HepG2 (cell line): Measurements from ENCODE around the gene BCL2L1. TPM values are rescaled to one million over a fixed set of nuclear protein-coding genes. Genes with fewer than 3 reads are reported as not detected.
A peak's percentile ranks its signal among the peaks of the same experiment; 100 is the strongest.

ENCODE experiments used
- DNMT1 ChIP-seq: sonication (generic); formaldehyde crosslinking; IDR thresholded peaks from 2 replicates; pipeline ENCODE4 v1.5.1; 2020; ENCODE audit warnings: mild to moderate bottlenecking, missing genetic modification reagents
- FOXA3 ChIP-seq: IDR thresholded peaks from 2 replicates; pipeline ENCODE4 v1.6.1; 2016; ENCODE audit warnings: missing genetic modification reagents, missing compliant biosample characterization
- GTF2F1 ChIP-seq: fragments of 150-350 bp; IDR thresholded peaks from 2 replicates; pipeline ENCODE4 v1.6.1; 2014; ENCODE audit warnings: low read length
- HNRNPL ChIP-seq: fragments of 200-400 bp; formaldehyde crosslinking; IDR thresholded peaks from 2 replicates; pipeline ENCODE4 v1.6.1; 2017; ENCODE audit warnings: mild to moderate bottlenecking, low read depth, low read length
- IRF1 ChIP-seq: sonication (generic); formaldehyde crosslinking; IDR thresholded peaks from 2 replicates; pipeline ENCODE4 v1.4.0; 2020; ENCODE audit warnings: low read depth, mild to moderate bottlenecking, missing genetic modification reagents
- KDM2A ChIP-seq: sonication (generic); formaldehyde crosslinking; IDR thresholded peaks from 2 replicates; pipeline ENCODE4 v1.4.0; 2020; ENCODE audit warnings: low read depth, missing genetic modification reagents, borderline replicate concordance
- NR2C2 ChIP-seq: sonication (generic); formaldehyde crosslinking; IDR thresholded peaks from 2 replicates; pipeline ENCODE4 v1.4.0; 2020; ENCODE audit warnings: missing genetic modification reagents, mild to moderate bottlenecking, moderate library complexity, borderline replicate concordance
- NR3C1 ChIP-seq: sonication (generic); formaldehyde crosslinking; IDR thresholded peaks from 2 replicates; pipeline ENCODE4 v1.4.0; 2020; ENCODE audit warnings: missing genetic modification reagents
- SMAD1 ChIP-seq: sonication (generic); formaldehyde crosslinking; IDR thresholded peaks from 2 replicates; pipeline ENCODE4 v1.4.0; 2020; ENCODE audit warnings: missing genetic modification reagents, low read depth, mild to moderate bottlenecking, borderline replicate concordance
- SRY ChIP-seq: sonication (generic); formaldehyde crosslinking; IDR thresholded peaks from 2 replicates; pipeline ENCODE4 v1.8.0; 2022; ENCODE audit warnings: mild to moderate bottlenecking, missing genetic modification reagents
- USF2 ChIP-seq, 2 experiments: sonication (generic) in 1 of 2; formaldehyde crosslinking in 1 of 2; IDR thresholded peaks; 2 replicates each; pipeline versions ENCODE4 v1.5.1 to v1.6.1; 2011 to 2020; ENCODE audit warnings: borderline replicate concordance in 1 of 2, low read depth in 1 of 2, low read length in 1 of 2, mild to moderate bottlenecking in 1 of 2, missing genetic modification reagents in 1 of 2, moderate library complexity in 1 of 2
- ZBTB38 ChIP-seq: sonication (generic); formaldehyde crosslinking; IDR thresholded peaks from 2 replicates; pipeline ENCODE4 v1.5.1; 2020; ENCODE audit warnings: mild to moderate bottlenecking, missing genetic modification reagents
- ZFP1 ChIP-seq: IDR thresholded peaks from 2 replicates; pipeline ENCODE4 v1.6.1; 2016
- ZNF138 ChIP-seq: sonication (generic); formaldehyde crosslinking; IDR thresholded peaks from 2 replicates; pipeline ENCODE4 v1.5.0; 2020; ENCODE audit warnings: mild to moderate bottlenecking, low read depth, missing genetic modification reagents
- ZNF143 ChIP-seq: sonication (generic); formaldehyde crosslinking; IDR thresholded peaks from 2 replicates; pipeline ENCODE4 v1.4.0; 2020; ENCODE audit warnings: missing genetic modification reagents
- ZNF329 ChIP-seq: sonication (generic); formaldehyde crosslinking; IDR thresholded peaks from 2 replicates; pipeline ENCODE4 v1.9.0; 2021; ENCODE audit warnings: low read depth, mild to moderate bottlenecking, missing genetic modification reagents
- ZNF337 ChIP-seq: sonication (generic); formaldehyde crosslinking; IDR thresholded peaks from 2 replicates; pipeline ENCODE4 v1.5.1; 2020; ENCODE audit warnings: missing genetic modification reagents, low read depth, mild to moderate bottlenecking, borderline replicate concordance
- ZNF350 ChIP-seq: sonication (generic); formaldehyde crosslinking; IDR thresholded peaks from 2 replicates; pipeline ENCODE4 v1.4.0; 2020; ENCODE audit warnings: mild to moderate bottlenecking, low read depth, missing genetic modification reagents, borderline replicate concordance
- ZNF496 ChIP-seq: sonication (generic); formaldehyde crosslinking; IDR thresholded peaks from 2 replicates; pipeline ENCODE4 v1.8.1; 2023; ENCODE audit warnings: mild to moderate bottlenecking, moderate library complexity, missing genetic modification reagents; ENCODE audit not compliant: insufficient replicate concordance
- ZNF639 ChIP-seq: conservative IDR thresholded peaks from 2 replicates; pipeline ENCODE4 v1.6.1; 2018; ENCODE audit warnings: missing genetic modification reagents
- ZNF652 ChIP-seq: IDR thresholded peaks from 2 replicates; pipeline ENCODE4 v1.6.1; 2016; ENCODE audit warnings: low read depth, borderline replicate concordance
- polyA plus RNA-seq, 8 experiments: library from polyadenylated mRNA; depleted of rRNA in 3 of 8; stranded (reverse) in 7 of 8; unstranded in 1 of 8; fragments of >200 nt; fragmentation: Illumina TruSeq in 4 of 8; extraction: Trizol in 4 of 8; gene quantifications; 2 replicates each; pipeline versions ENCODE4 v1.2.1 to v1.2.3, GENCODE V29; 2011 to 2016; ENCODE audit warnings: low read depth in 4 of 8, missing spikeins in 1 of 8, mixed read lengths in 1 of 8; ENCODE audit not compliant: insufficient read depth in 1 of 8
- total RNA-seq, 5 experiments: library from RNA; depleted of rRNA; stranded (reverse); fragments of >200 nt; fragmentation: Illumina TruSeq; extraction: Trizol; gene quantifications; 2 replicates each; pipeline ENCODE4 v1.2.3, GENCODE V29; 2016; ENCODE audit warnings: low read depth in 1 of 5

The BCL2L1 gene
- total and polyA plus RNA-seq, 2 of the 13 experiments (the other 11 are each of a cell fraction or from before 2014, with no cell fraction given), result 164 to 258 TPM

GRCh38 chr20:31705598-31706597 lies 16.8 kb downstream of the BCL2L1 start (continued):
- TF ChIP-seq ZNF329 (CRISPR knock-in tag) (no peak), SRY (peak; percentile 77; the same call in 1 of the 2 replicates), ZFP1 (0 out of 2 replicates have a peak, but pooled peaks have one; percentile 6), IRF1 (CRISPR knock-in tag) (no peak), ZNF639 (CRISPR knock-in tag) (no peak), ZNF350 (no peak), ZNF337 (CRISPR knock-in tag) (no peak), FOXA3 (CRISPR knock-in tag) (no peak), ZBTB38 (peak; percentile 75), DNMT1 (no peak), ZNF652 (CRISPR knock-in tag) (no peak), SMAD1 (CRISPR knock-in tag) (0 out of 2 replicates have a peak, but pooled peaks have one; percentile 9), GTF2F1 (no peak), USF2 (IDR thresholded peaks at IDR 0.05; ENCODE audit: low read depth, low read length) (no peak), USF2 (CRISPR knock-in tag; IDR thresholded peaks at IDR 0.05; ENCODE audit: borderline replicate concordance) (0 out of 2 replicates have a peak, but pooled peaks have one; percentile 7), NR2C2 (CRISPR knock-in tag) (no peak), KDM2A (CRISPR knock-in tag) (no peak), ZNF138 (CRISPR knock-in tag) (no peak), HNRNPL (no peak), ZNF143 (CRISPR knock-in tag) (no peak), NR3C1 (CRISPR knock-in tag) (no peak), ZNF496 (CRISPR knock-in tag) (no peak)
